ENCODE measurements around the gene DTYMK. TPM values are rescaled to one million over a fixed set of nuclear protein-coding genes. Genes with fewer than 3 reads are reported as not detected.
A peak's percentile ranks its signal among the peaks of the same experiment; 100 is the strongest.
"Not testable (repeated sequence)": the region's sequence is repeated elsewhere in the genome, so short reads cannot be mapped to it uniquely, and the experiment has no call there.

The DTYMK gene
- total RNA-seq, 1 donor from 2014 or later, result 66.7 TPM

DNA sequence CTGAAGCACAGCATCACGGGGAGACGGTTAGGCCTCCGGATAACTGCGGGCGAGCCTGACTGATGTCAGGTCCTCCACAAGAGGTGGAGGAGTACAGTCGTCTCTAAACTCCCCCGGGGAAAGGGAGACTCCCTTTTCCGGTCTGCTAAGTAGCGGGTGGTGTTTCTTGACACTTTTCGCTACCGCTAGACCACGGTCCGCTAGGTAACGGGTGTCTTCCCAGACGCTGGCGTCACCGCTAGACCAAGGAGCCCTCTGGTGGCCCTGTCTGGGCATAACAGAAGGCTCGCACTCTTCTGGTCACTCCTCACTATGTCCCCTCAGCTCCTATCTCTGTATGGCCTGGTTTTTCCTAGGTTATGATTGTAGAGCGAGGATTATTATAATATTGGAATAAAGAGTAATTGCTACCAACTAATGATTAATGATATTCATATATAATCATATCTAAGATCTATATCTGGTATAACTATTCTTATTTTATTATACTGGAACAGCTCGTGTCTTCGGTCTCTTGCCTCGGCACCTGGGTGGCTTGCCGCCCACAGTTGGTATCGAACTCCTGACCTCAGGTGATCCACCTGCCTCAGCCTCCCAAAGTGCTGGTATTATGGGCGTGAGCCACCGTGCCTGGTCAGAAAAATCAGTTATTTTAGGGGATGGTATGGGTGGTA, 46.0 kb upstream of the DTYMK start:
- not testable (repeated sequence) for H3K9me3 Mint-ChIP-seq; H3K27ac Mint-ChIP-seq; H3K4me1 Mint-ChIP-seq (ENCODE audit: unreplicated experiment); H3K36me3 Mint-ChIP-seq; DNase-seq (ENCODE audit: extremely low spot score, unreplicated experiment); H3K27me3 Mint-ChIP-seq
- TF ChIP-seq, protein P1, sequence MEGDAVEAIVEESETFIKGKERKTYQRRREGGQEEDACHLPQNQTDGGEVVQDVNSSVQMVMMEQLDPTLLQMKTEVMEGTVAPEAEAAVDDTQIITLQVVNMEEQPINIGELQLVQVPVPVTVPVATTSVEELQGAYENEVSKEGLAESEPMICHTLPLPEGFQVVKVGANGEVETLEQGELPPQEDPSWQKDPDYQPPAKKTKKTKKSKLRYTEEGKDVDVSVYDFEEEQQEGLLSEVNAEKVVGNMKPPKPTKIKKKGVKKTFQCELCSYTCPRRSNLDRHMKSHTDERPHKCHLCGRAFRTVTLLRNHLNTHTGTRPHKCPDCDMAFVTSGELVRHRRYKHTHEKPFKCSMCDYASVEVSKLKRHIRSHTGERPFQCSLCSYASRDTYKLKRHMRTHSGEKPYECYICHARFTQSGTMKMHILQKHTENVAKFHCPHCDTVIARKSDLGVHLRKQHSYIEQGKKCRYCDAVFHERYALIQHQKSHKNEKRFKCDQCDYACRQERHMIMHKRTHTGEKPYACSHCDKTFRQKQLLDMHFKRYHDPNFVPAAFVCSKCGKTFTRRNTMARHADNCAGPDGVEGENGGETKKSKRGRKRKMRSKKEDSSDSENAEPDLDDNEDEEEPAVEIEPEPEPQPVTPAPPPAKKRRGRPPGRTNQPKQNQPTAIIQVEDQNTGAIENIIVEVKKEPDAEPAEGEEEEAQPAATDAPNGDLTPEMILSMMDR (conservative IDR thresholded peaks at IDR 0.05), result peak; percentile 80
- peak overlapping the region; percentile 65 for H3K4me3 Mint-ChIP-seq

DNA sequence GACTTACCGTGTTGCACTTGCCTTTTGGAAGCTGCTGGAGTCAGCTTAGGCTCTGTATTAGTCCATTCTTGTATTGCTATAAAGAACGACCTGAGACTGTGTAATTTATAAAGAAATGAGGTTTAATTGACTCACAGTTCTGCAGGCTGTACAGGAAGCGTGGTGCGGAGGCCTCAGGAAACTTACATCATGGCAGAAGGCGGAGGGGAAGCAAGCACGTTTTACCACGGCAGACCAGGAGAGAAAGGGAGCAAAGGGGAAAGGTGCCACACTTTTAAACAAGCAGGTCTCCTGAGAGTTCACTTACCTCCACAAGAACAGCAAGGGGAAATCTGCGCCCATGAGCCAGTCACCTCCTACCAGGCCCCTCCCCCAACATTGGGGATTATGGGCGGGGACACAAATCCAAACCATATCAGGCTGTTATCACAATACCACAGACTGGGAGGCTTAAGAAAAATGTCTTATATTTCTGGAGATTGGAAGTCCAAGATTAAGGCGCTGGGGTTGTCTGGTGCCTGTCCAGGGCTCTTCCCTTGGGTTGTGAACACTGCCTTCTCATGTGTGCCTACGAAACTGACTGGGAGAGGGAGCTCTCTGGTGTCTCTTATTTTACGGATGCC, 44.2 kb upstream of the DTYMK start:
- no peaks in the 10 kb centered on the region for H3K9me3 Mint-ChIP-seq
- no peak overlapping the region for H3K27ac Mint-ChIP-seq
- TF ChIP-seq, protein P1 (conservative IDR thresholded peaks at IDR 0.05), result no peak
- H3K4me3 Mint-ChIP-seq, result no peak overlapping the region
- DNase-seq (ENCODE audit: extremely low spot score, unreplicated experiment), result no peak
- peaks cover 4% of the 10 kb centered on the region for H3K4me1 Mint-ChIP-seq (ENCODE audit: unreplicated experiment)
- H3K36me3 Mint-ChIP-seq, result no peaks in the 10 kb centered on the region
- no peaks in the 10 kb centered on the region for H3K27me3 Mint-ChIP-seq

DNA sequence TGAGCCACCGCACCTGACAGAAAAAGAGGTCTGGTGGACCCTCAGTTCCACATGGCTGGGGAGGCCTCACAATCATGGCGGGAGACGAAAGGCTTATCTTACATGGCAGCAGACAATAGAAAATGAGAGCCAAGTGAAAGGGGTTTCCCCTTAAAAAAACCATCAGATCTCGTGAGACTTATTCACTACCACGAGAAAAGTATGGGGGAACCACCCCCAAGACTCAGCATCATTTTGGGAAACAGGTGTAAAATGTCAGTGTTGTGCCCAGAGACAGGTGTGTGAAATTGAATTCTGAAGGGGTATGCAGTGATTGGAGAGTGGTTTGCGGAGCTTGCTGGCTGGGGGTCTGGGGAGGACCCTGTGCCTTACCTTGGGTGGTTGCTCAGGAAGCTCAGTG, 43.3 kb upstream of the DTYMK start:
- H3K27ac Mint-ChIP-seq, result no peak overlapping the region
- H3K4me1 Mint-ChIP-seq (ENCODE audit: unreplicated experiment), result no peaks in the 10 kb centered on the region

DNA sequence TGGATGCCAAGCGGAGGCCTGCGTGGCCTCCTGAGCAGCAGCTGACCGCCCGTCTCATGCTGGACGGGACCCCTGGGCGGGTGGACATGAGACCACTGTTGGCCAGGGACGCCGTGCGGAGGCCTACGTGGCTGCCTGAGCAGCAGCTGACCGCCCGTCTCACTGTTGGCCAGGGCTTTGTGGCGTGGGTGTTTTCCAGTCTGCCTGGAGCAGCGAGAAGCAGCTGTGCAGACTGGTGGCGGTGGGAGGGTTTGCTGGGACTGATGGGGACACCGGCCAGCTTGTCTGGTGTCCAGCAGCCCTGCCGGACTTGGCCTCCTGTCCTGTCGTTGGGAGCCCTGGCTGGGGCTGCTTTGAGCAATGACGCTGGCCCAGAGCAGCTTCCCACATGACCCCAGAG, 42.0 kb upstream of the DTYMK start:
- DNase-seq (ENCODE audit: extremely low spot score, unreplicated experiment), result no peak
- TF ChIP-seq, protein P1 (conservative IDR thresholded peaks at IDR 0.05), result no peak
- Mint-ChIP-seq H3K27ac (no peak overlapping the region), H3K4me3 (no peak overlapping the region), H3K9me3 (no peaks in the 10 kb centered on the region), H3K36me3 (peaks cover 5% of the 10 kb centered on the region), H3K27me3 (no peaks in the 10 kb centered on the region), H3K4me1 (ENCODE audit: unreplicated experiment) (no peaks in the 10 kb centered on the region)

More for the DNA sequence above, 43.3 kb upstream of the DTYMK start:
- Mint-ChIP-seq H3K4me3 (no peak overlapping the region), H3K36me3 (no peaks in the 10 kb centered on the region), H3K27me3 (no peaks in the 10 kb centered on the region), H3K9me3 (no peaks in the 10 kb centered on the region)
- TF ChIP-seq, protein P1 (conservative IDR thresholded peaks at IDR 0.05), result no peak
- DNase-seq (ENCODE audit: extremely low spot score, unreplicated experiment), result no peak

DNA sequence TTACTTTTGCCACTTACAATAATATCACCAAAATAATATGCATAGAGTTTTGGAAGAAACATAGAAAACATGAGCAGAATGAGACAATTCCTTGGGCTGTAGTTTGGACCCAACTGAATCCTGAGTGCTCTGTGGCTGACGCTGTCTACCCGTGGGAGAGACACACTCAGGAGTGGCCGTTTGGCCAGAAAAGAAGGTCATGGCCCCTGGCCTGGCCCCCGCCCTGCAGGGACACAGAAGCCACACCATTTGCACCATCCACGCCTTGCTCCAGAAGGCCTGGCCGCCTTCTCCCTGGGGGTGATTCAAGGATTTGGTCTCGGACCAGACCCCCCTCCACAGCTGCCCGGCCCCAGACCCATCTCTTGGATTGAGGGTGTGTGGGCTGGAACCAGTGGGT, 41.4 kb upstream of the DTYMK start:
- Mint-ChIP-seq H3K27ac (no peak overlapping the region), H3K36me3 (peaks cover 12% of the 10 kb centered on the region), H3K4me1 (ENCODE audit: unreplicated experiment) (no peaks in the 10 kb centered on the region), H3K4me3 (no peak overlapping the region), H3K9me3 (no peaks in the 10 kb centered on the region), H3K27me3 (no peaks in the 10 kb centered on the region)
- TF ChIP-seq, protein P1 (conservative IDR thresholded peaks at IDR 0.05), result no peak
- no peak for DNase-seq (ENCODE audit: extremely low spot score, unreplicated experiment)

Data from type B pancreatic cell (in vitro differentiated cells).